ENCODE results near the gene ZNF672.

The ZNF672 gene

GRCh38 chr1:248844526-248844925 is 6.5 kb downstream of the ZNF672 start:
- no peak for TF ChIP-seq CTCF (IDR thresholded peaks at IDR 0.05; ENCODE audit: poor library complexity, severe bottlenecking)
- H3K4me3 ChIP-seq (ENCODE audit: severe bottlenecking) = no peak overlapping the region
- DNase-seq (ENCODE audit: low spot score) (no peak), ATAC-seq (ENCODE audit: low read depth) (no peak)
- H3K27ac ChIP-seq (ENCODE audit: poor library complexity, severe bottlenecking) = no peak overlapping the region
- H3K36me3 ChIP-seq (ENCODE audit: low read depth) = peaks cover 23% of the 10 kb centered on the region
- peaks cover 14% of the 10 kb centered on the region for H3K4me1 ChIP-seq (ENCODE audit: insufficient read depth, poor library complexity, severe bottlenecking)
- no peaks in the 10 kb centered on the region for H3K27me3 ChIP-seq (ENCODE audit: insufficient read depth, poor library complexity, severe bottlenecking)
- H3K9me3 ChIP-seq (ENCODE audit: severe bottlenecking) = no peaks in the 10 kb centered on the region

- H3K27me3 ChIP-seq (ENCODE audit: insufficient read depth, poor library complexity, severe bottlenecking) = no peaks in the 10 kb centered on the region
- no peak overlapping the region for H3K4me3 ChIP-seq (ENCODE audit: severe bottlenecking)
- no peaks in the 10 kb centered on the region for H3K9me3 ChIP-seq (ENCODE audit: severe bottlenecking)
- ATAC-seq (ENCODE audit: low read depth) (no peak), DNase-seq (ENCODE audit: low spot score) (no peak)
- peaks cover 10% of the 10 kb centered on the region for H3K4me1 ChIP-seq (ENCODE audit: insufficient read depth, poor library complexity, severe bottlenecking)
- H3K27ac ChIP-seq (ENCODE audit: poor library complexity, severe bottlenecking) = no peak overlapping the region
- peaks cover 31% of the 10 kb centered on the region for H3K36me3 ChIP-seq (ENCODE audit: low read depth)
- TF ChIP-seq CTCF (IDR thresholded peaks at IDR 0.05; ENCODE audit: poor library complexity, severe bottlenecking) = no peak
Measured at GRCh38 chr1:248847181-248847955, 9.3 kb downstream of the ZNF672 start.

GRCh38 chr1:248847956-248848561 is 10.0 kb downstream of the ZNF672 start:
- H3K4me3 ChIP-seq (ENCODE audit: severe bottlenecking) = no peak overlapping the region
- ATAC-seq (ENCODE audit: low read depth) (no peak), DNase-seq (ENCODE audit: low spot score) (no peak)
- H3K27ac ChIP-seq (ENCODE audit: poor library complexity, severe bottlenecking) = no peak overlapping the region
- no peaks in the 10 kb centered on the region for H3K27me3 ChIP-seq (ENCODE audit: insufficient read depth, poor library complexity, severe bottlenecking)
- TF ChIP-seq CTCF (IDR thresholded peaks at IDR 0.05; ENCODE audit: poor library complexity, severe bottlenecking) = no peak
- peaks cover 31% of the 10 kb centered on the region for H3K36me3 ChIP-seq (ENCODE audit: low read depth)
- H3K4me1 ChIP-seq (ENCODE audit: insufficient read depth, poor library complexity, severe bottlenecking) = peaks cover 3% of the 10 kb centered on the region
- H3K9me3 ChIP-seq (ENCODE audit: severe bottlenecking) = no peaks in the 10 kb centered on the region

GRCh38 chr1:248848602-248849001 is 10.6 kb downstream of the ZNF672 start:
- Histone ChIP-seq H3K9me3 (ENCODE audit: severe bottlenecking) (no peaks in the 10 kb centered on the region), H3K4me1 (ENCODE audit: insufficient read depth, poor library complexity, severe bottlenecking) (no peaks in the 10 kb centered on the region), H3K27me3 (ENCODE audit: insufficient read depth, poor library complexity, severe bottlenecking) (no peaks in the 10 kb centered on the region), H3K27ac (ENCODE audit: poor library complexity, severe bottlenecking) (no peak overlapping the region), H3K36me3 (ENCODE audit: low read depth) (peaks cover 34% of the 10 kb centered on the region), H3K4me3 (ENCODE audit: severe bottlenecking) (no peak overlapping the region)
- ATAC-seq (ENCODE audit: low read depth) (no peak), DNase-seq (ENCODE audit: low spot score) (no peak)
- TF ChIP-seq CTCF (IDR thresholded peaks at IDR 0.05; ENCODE audit: poor library complexity, severe bottlenecking) = no peak

- Histone ChIP-seq H3K27ac (ENCODE audit: poor library complexity, severe bottlenecking) (no peak overlapping the region), H3K27me3 (ENCODE audit: insufficient read depth, poor library complexity, severe bottlenecking) (no peaks in the 10 kb centered on the region), H3K36me3 (ENCODE audit: low read depth) (peaks cover 38% of the 10 kb centered on the region), H3K4me3 (ENCODE audit: severe bottlenecking) (no peak overlapping the region), H3K4me1 (ENCODE audit: insufficient read depth, poor library complexity, severe bottlenecking) (no peaks in the 10 kb centered on the region), H3K9me3 (ENCODE audit: severe bottlenecking) (no peaks in the 10 kb centered on the region)
- TF ChIP-seq CTCF (IDR thresholded peaks at IDR 0.05; ENCODE audit: poor library complexity, severe bottlenecking) = no peak
- ATAC-seq (ENCODE audit: low read depth) (no peak), DNase-seq (ENCODE audit: low spot score) (no peak)
Measured at GRCh38 chr1:248849152-248849551, 11.1 kb downstream of the ZNF672 start.

Data from RWPE2 (cell line).